ENCODE data around the gene SENP2.
"Not testable (repeated sequence)": the region's sequence is repeated elsewhere in the genome, so short reads cannot be mapped to it uniquely, and the experiment has no call there.

The SENP2 gene

GRCh38 chr3:185625784-185626183 is 39.7 kb downstream of the SENP2 start:
- TF ChIP-seq, protein P1, sequence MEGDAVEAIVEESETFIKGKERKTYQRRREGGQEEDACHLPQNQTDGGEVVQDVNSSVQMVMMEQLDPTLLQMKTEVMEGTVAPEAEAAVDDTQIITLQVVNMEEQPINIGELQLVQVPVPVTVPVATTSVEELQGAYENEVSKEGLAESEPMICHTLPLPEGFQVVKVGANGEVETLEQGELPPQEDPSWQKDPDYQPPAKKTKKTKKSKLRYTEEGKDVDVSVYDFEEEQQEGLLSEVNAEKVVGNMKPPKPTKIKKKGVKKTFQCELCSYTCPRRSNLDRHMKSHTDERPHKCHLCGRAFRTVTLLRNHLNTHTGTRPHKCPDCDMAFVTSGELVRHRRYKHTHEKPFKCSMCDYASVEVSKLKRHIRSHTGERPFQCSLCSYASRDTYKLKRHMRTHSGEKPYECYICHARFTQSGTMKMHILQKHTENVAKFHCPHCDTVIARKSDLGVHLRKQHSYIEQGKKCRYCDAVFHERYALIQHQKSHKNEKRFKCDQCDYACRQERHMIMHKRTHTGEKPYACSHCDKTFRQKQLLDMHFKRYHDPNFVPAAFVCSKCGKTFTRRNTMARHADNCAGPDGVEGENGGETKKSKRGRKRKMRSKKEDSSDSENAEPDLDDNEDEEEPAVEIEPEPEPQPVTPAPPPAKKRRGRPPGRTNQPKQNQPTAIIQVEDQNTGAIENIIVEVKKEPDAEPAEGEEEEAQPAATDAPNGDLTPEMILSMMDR (IDR thresholded peaks at IDR 0.05; ENCODE audit: low read depth, low read length), result no peak
- H3K4me3 ChIP-seq (ENCODE audit: low read depth, low read length), result no peak overlapping the region

DNA sequence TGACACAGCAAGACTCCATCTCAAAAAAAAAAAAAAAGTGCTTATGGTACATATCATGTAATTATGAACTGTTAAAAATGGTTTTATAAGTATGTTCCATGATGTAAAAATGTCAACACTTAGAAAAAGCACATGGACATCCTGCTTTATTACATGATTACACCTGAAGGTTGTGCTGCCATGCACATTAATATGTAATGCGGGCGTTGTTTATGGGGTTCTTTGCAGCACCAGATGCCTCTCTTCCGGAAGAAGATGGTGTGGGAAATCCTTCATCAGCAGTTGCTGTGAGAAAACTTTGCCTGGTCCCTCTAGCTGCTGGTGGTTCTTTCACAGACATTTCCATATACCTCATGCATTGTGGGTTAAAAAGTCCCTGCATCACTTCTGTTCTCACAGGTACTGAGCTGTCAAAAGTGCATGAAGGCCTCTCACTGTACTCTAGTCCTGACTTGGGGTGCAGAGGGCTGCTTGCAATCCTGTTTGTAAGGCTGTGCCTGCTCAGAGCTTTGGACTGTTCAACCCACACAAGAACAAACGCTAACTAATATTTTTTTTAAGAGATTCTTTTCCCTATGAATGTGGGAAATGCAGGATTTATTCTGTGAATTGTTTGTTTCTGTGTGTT is 43.6 kb downstream of the SENP2 start:
- TF ChIP-seq, protein P1 (IDR thresholded peaks at IDR 0.05; ENCODE audit: low read depth, low read length), result no peak
- H3K4me3 ChIP-seq (ENCODE audit: low read depth, low read length), result no peak overlapping the region

GRCh38 chr3:185630182-185630622 is 44.1 kb downstream of the SENP2 start:
- no peak overlapping the region for H3K4me3 ChIP-seq (ENCODE audit: low read depth, low read length)
- TF ChIP-seq, protein P1 (IDR thresholded peaks at IDR 0.05; ENCODE audit: low read depth, low read length), result no peak

GRCh38 chr3:185631108-185631507 is 45.0 kb downstream of the SENP2 start:
- TF ChIP-seq, protein P1 (IDR thresholded peaks at IDR 0.05; ENCODE audit: low read depth, low read length), result no peak

DNA sequence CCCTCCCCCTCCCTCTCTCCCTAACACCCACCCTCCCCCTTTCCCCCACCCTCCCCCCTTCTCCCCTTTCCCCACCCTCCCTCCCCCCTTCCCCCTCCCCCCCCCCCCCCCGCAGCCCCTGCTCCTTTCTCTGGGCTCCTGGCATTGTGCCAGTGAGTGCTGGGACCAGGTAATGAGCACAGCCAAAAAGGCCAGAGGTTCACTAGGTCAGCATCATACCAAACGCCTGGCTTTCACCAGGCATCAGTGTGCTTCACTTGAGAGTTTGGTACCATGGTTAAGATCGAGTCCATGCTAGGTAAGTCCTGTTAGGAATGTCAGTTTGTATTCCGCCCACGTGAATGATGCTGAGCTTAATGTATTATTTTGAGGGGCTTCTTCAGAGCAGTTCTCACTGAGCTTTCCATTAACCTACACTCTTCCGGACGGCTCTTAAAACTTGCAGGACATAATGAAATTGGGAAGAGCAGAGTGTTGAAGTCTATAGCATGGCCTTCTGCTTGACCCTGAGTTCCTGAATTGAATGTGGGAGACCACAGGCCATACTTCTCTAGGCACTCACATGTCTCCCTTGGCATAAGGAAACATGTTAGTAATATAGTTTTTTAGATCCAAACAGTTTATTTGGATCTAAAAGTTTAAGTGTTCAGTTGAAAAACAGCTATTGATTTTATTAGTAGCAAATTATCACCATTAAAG is 45.6 kb downstream of the SENP2 start:
- TF ChIP-seq, protein P1 (IDR thresholded peaks at IDR 0.05; ENCODE audit: low read depth, low read length), result no peak

More at GRCh38 chr3:185631108-185631507, 45.0 kb downstream of the SENP2 start:
- no peak overlapping the region for H3K4me3 ChIP-seq (ENCODE audit: low read depth, low read length)

DNA sequence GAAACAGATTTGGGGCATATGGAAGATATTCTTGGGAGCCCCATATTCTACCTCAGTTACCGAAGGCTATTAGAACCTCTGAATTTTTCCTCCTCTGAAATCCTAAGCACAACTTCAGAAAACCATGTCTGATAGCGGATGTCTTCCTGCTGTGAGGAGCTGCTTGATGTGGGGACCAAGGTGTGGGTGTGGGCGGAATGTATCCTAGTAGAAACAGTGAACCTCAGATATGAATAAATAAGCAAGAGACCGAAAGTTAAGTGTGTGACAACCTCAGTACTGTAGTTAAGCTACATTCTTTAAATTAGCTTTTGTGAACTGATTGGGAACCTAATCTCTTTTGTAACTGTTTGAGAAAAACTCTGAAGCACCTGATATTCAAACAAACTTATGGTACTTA is 46.9 kb downstream of the SENP2 start:
- TF ChIP-seq, protein P1 (IDR thresholded peaks at IDR 0.05; ENCODE audit: low read depth, low read length), result no peak
- no peak overlapping the region for H3K4me3 ChIP-seq (ENCODE audit: low read depth, low read length)

More for the DNA sequence above, 45.6 kb downstream of the SENP2 start:
- no peak overlapping the region for H3K4me3 ChIP-seq (ENCODE audit: low read depth, low read length)

DNA sequence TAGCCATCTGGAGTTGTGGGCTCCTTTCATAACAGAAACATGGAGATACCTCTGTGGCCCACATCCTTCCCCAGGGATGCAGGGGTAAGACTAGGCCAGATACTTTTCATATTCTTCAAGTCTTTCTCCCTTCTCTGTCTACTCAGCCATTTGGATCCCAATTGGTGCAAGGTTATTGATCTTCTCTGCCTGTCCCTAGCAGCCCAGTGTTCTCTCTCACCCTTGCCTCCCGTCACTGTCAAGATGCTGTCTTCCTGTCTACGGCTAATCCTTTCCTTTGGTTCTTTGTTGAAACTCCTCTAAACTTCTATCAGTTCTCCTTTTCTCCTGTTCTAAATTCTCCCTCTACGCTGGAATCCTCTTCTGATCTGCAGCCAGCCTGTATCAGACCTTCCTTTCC is 51.3 kb downstream of the SENP2 start:
- TF ChIP-seq, protein P1 (IDR thresholded peaks at IDR 0.05; ENCODE audit: low read depth, low read length), result no peak
- no peak overlapping the region for H3K4me3 ChIP-seq (ENCODE audit: low read depth, low read length)

- H3K4me3 ChIP-seq (ENCODE audit: low read depth, low read length), result not testable (repeated sequence)
Measured at GRCh38 chr3:185638651-185639050, 52.6 kb downstream of the SENP2 start.
